ENCODE measurements around the gene MYH14. TPM values are rescaled to one million over a fixed set of nuclear protein-coding genes. Genes with fewer than 3 reads are reported as not detected.
A peak's percentile ranks its signal among the peaks of the same experiment; 100 is the strongest.

The MYH14 gene
- total and polyA plus RNA-seq, 2 experiments from 2014 or later = 1.8 to 3.0 TPM

GRCh38 chr19:50192463-50193211, 10.8 kb upstream of the MYH14 start:
- H3K4me3 ChIP-seq = no peak overlapping the region
- no peaks in the 10 kb centered on the region for H3K4me1 ChIP-seq (ENCODE audit: low read depth)
- H3K27ac ChIP-seq = no peak overlapping the region
- H3K27me3 ChIP-seq = peaks cover 3% of the 10 kb centered on the region
- no peaks in the 10 kb centered on the region for H3K9me3 ChIP-seq (ENCODE audit: low read depth)
- DNase-seq (ENCODE audit: low read depth in 1 of 2, low spot score in 1 of 2) = peak in 1 of 2 donors; percentile 36
- TF ChIP-seq CTCF (IDR thresholded peaks at IDR 0.05; ENCODE audit: low read depth, low read length) = no peak
- no peaks in the 10 kb centered on the region for H3K36me3 ChIP-seq

DNA sequence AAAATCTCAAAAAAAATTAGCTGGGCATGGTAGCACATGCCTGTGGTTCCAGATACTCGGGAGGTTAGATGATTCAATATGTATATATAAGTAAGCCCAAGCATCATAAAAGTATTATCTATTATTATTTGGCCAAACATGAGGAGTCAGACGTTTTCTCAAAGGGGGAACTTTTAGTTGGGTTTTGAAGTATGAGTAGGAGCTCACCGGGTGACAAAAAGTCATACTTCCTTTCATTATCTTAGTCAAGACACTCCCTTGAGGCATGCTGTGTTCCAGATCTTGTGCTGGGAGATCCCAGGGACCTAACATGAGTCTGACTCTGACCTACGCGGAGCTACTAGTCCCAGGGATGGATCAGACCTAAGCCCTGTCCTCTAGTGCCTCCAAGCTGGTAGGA, 8.2 kb upstream of the MYH14 start:
- Histone ChIP-seq H3K4me3 (no peak overlapping the region), H3K27ac (no peak overlapping the region), H3K36me3 (no peaks in the 10 kb centered on the region), H3K27me3 (peaks cover 3% of the 10 kb centered on the region), H3K4me1 (ENCODE audit: low read depth) (no peaks in the 10 kb centered on the region), H3K9me3 (ENCODE audit: low read depth) (no peaks in the 10 kb centered on the region)
- no peak for TF ChIP-seq CTCF (IDR thresholded peaks at IDR 0.05; ENCODE audit: low read depth, low read length)
- no peak for DNase-seq (ENCODE audit: low read depth in 1 of 2, low spot score in 1 of 2)

GRCh38 chr19:50196322-50196932, 7.0 kb upstream of the MYH14 start:
- no peaks in the 10 kb centered on the region for H3K4me1 ChIP-seq (ENCODE audit: low read depth)
- no peak for TF ChIP-seq CTCF (IDR thresholded peaks at IDR 0.05; ENCODE audit: low read depth, low read length)
- H3K4me3 ChIP-seq = no peak overlapping the region
- no peaks in the 10 kb centered on the region for H3K36me3 ChIP-seq
- H3K27ac ChIP-seq = no peak overlapping the region
- no peaks in the 10 kb centered on the region for H3K9me3 ChIP-seq (ENCODE audit: low read depth)
- no peak for DNase-seq (ENCODE audit: low read depth in 1 of 2, low spot score in 1 of 2)
- peaks cover 9% of the 10 kb centered on the region for H3K27me3 ChIP-seq

- Histone ChIP-seq H3K9me3 (ENCODE audit: low read depth) (no peaks in the 10 kb centered on the region), H3K27ac (no peak overlapping the region), H3K27me3 (peaks cover 16% of the 10 kb centered on the region), H3K4me1 (ENCODE audit: low read depth) (no peaks in the 10 kb centered on the region), H3K36me3 (no peaks in the 10 kb centered on the region), H3K4me3 (no peak overlapping the region)
- no peak for DNase-seq (ENCODE audit: low read depth in 1 of 2, low spot score in 1 of 2)
- TF ChIP-seq CTCF (IDR thresholded peaks at IDR 0.05; ENCODE audit: low read depth, low read length) = no peak
Measured at GRCh38 chr19:50197348-50197747, 6.1 kb upstream of the MYH14 start.

DNA sequence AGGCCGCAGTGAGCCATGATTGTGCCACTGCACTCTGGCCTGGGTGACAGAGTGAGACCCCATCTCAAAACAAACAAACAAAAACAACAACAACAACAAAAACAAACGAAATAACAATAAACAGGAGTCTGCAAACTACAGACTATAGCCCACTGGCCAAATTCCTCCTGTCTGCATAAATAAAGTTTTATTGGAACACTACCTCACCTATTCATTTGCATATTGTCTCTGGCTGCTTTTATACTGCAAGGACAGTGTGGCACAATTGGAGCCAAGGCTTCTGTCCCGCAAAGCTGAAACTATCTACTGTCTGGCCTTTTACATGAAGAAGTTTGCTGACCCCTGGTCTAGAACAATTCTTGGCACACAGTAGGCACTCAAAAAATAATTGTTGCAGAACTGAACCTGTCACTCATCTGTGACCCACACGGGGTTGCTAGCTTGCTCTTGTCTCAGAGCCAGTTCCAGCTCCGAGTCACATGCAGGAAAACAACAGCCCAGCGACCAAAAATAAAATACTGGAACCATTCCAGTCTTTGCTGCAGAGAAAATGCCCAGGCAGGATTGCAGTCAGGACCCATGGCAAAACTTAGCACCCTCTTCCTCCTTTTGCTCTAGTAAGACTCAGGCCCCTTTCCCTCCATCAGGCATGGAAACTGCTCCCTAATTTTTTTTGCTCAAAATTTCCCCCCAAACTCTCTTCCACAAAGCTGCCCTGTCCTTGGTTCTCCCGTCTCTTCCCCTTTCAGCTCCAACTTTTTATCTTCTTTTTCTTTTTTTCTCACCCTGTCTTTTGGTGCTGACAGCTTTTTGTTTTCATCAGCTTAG, 4.8 kb upstream of the MYH14 start:
- H3K9me3 ChIP-seq (ENCODE audit: low read depth) = no peaks in the 10 kb centered on the region
- peaks cover 20% of the 10 kb centered on the region for H3K27me3 ChIP-seq
- H3K4me1 ChIP-seq (ENCODE audit: low read depth) = no peaks in the 10 kb centered on the region
- H3K4me3 ChIP-seq = no peak overlapping the region
- H3K27ac ChIP-seq = no peak overlapping the region
- DNase-seq (ENCODE audit: low read depth in 1 of 2, low spot score in 1 of 2) = no peak
- H3K36me3 ChIP-seq = no peaks in the 10 kb centered on the region
- no peak for TF ChIP-seq CTCF (IDR thresholded peaks at IDR 0.05; ENCODE audit: low read depth, low read length)

Measured in cardiac muscle cell (in vitro differentiated cells and primary cell).